ENCODE measurements around the gene RAPGEF6. TPM values are rescaled to one million over a fixed set of nuclear protein-coding genes. Genes with fewer than 3 reads are reported as not detected.

RAPGEF6 gene
- total and polyA plus RNA-seq, 3 experiments from 2014 or later, result 25.9 to 29.2 (median 27.9) TPM

- Mint-ChIP-seq H3K9me3 (peaks cover 0 to under 1% (median 0%) of the 10 kb centered on the region in 5 donors), H3K4me1 (peaks cover 9 to 13% (median 10%) of the 10 kb centered on the region in 3 donors), H3K36me3 (peaks cover 31 to 56% (median 36%) of the 10 kb centered on the region in 3 donors), H3K27ac (peak overlapping the region in 1 of 8 donors; percentile 32), H3K27me3 (no peaks in the 10 kb centered on the region), H3K4me3 (peak overlapping the region in 1 of 7 donors; percentile 31)
- no peaks in the 10 kb centered on the region for H3K4me1 ChIP-seq (ENCODE audit: insufficient read depth, low read length)
- no peaks in the 10 kb centered on the region for H3K36me3 ChIP-seq (ENCODE audit: insufficient read depth, low read length)
- POLR2A ChIA-PET, result interaction anchor here (0.7 kb wide), 2 partner anchors 8 to 98 kb away, joined by 3 to 4 read pairs; no protein-coding TSS in a partner anchor
- no peaks in the 10 kb centered on the region for H3K9me3 ChIP-seq (ENCODE audit: low read length)
- DNase-seq, result no peak
- no peak overlapping the region for H3K4me3 ChIP-seq (ENCODE audit: low read length)
- CTCF ChIA-PET, result no interaction called here
- no peaks in the 10 kb centered on the region for H3K27me3 ChIP-seq (ENCODE audit: insufficient read depth, low read length, poor library complexity, severe bottlenecking)
- no peak overlapping the region for H3K27ac ChIP-seq (ENCODE audit: low read depth, low read length)
Measured at GRCh38 chr5:131654776-131655175, 19.7 kb upstream of the RAPGEF6 start.

- Histone ChIP-seq H3K27me3 (ENCODE audit: insufficient read depth, low read length, poor library complexity, severe bottlenecking) (no peaks in the 10 kb centered on the region), H3K27ac (ENCODE audit: low read depth, low read length) (no peak overlapping the region), H3K9me3 (ENCODE audit: low read length) (no peaks in the 10 kb centered on the region), H3K4me1 (ENCODE audit: insufficient read depth, low read length) (no peaks in the 10 kb centered on the region), H3K4me3 (ENCODE audit: low read length) (no peak overlapping the region), H3K36me3 (ENCODE audit: insufficient read depth, low read length) (no peaks in the 10 kb centered on the region)
- peaks cover 9 to 13% (median 10%) of the 10 kb centered on the region in 3 donors for H3K4me1 Mint-ChIP-seq
- ChIA-PET POLR2A (no interaction called here), CTCF (no interaction called here)
- peak overlapping the region in 2 of 8 donors; percentile 24 to 32 for H3K27ac Mint-ChIP-seq
- H3K9me3 Mint-ChIP-seq, result no peaks in the 10 kb centered on the region
- no peak for DNase-seq
- peak overlapping the region in 1 of 7 donors; percentile 31 for H3K4me3 Mint-ChIP-seq
- no peaks in the 10 kb centered on the region for H3K27me3 Mint-ChIP-seq
- peaks cover 26 to 55% (median 32%) of the 10 kb centered on the region in 3 donors for H3K36me3 Mint-ChIP-seq
Measured at GRCh38 chr5:131654309-131654708, 19.3 kb upstream of the RAPGEF6 start.

- no peaks in the 10 kb centered on the region for H3K36me3 ChIP-seq (ENCODE audit: insufficient read depth, low read length)
Measured at GRCh38 chr5:131649161-131649560, 14.1 kb upstream of the RAPGEF6 start.

GRCh38 chr5:131647048-131647769 is 12.2 kb upstream of the RAPGEF6 start:
- Mint-ChIP-seq H3K27me3 (no peaks in the 10 kb centered on the region), H3K4me1 (no peaks in the 10 kb centered on the region), H3K4me3 (no peak overlapping the region), H3K9me3 (no peaks in the 10 kb centered on the region), H3K27ac (no peak overlapping the region), H3K36me3 (peaks cover 22 to 59% (median 23%) of the 10 kb centered on the region in 3 donors)
- Histone ChIP-seq H3K4me3 (ENCODE audit: low read length) (no peak overlapping the region), H3K36me3 (ENCODE audit: insufficient read depth, low read length) (no peaks in the 10 kb centered on the region), H3K27me3 (ENCODE audit: insufficient read depth, low read length, poor library complexity, severe bottlenecking) (no peaks in the 10 kb centered on the region), H3K4me1 (ENCODE audit: insufficient read depth, low read length) (no peaks in the 10 kb centered on the region), H3K9me3 (ENCODE audit: low read length) (no peaks in the 10 kb centered on the region), H3K27ac (ENCODE audit: low read depth, low read length) (no peak overlapping the region)
- DNase-seq, result no peak
- CTCF ChIA-PET, result interaction anchor here (1.1 to 1.3 kb wide), 3 partner anchors 9 to 58 kb away, joined by 3 to 4 read pairs (median 3); no protein-coding TSS in a partner anchor
- POLR2A ChIA-PET, result interaction anchor here (0.6 kb wide), 1 partner anchor 8 kb away, joined by 3 read pairs; no protein-coding TSS in a partner anchor

More at GRCh38 chr5:131649161-131649560, 14.1 kb upstream of the RAPGEF6 start:
- no peak for DNase-seq
- no peak overlapping the region for H3K27ac ChIP-seq (ENCODE audit: low read depth, low read length)
- ChIA-PET POLR2A (no interaction called here), CTCF (no interaction called here)
- no peak overlapping the region for H3K4me3 ChIP-seq (ENCODE audit: low read length)
- Mint-ChIP-seq H3K9me3 (no peaks in the 10 kb centered on the region), H3K27ac (no peak overlapping the region), H3K4me1 (no peaks in the 10 kb centered on the region), H3K27me3 (no peaks in the 10 kb centered on the region), H3K36me3 (peaks cover 23 to 59% (median 28%) of the 10 kb centered on the region in 3 donors), H3K4me3 (no peak overlapping the region)
- no peaks in the 10 kb centered on the region for H3K9me3 ChIP-seq (ENCODE audit: low read length)
- no peaks in the 10 kb centered on the region for H3K4me1 ChIP-seq (ENCODE audit: insufficient read depth, low read length)
- no peaks in the 10 kb centered on the region for H3K27me3 ChIP-seq (ENCODE audit: insufficient read depth, low read length, poor library complexity, severe bottlenecking)

- Histone ChIP-seq H3K4me3 (ENCODE audit: low read length) (no peak overlapping the region), H3K27ac (ENCODE audit: low read depth, low read length) (no peak overlapping the region), H3K36me3 (ENCODE audit: insufficient read depth, low read length) (no peaks in the 10 kb centered on the region), H3K4me1 (ENCODE audit: insufficient read depth, low read length) (peaks cover 14% of the 10 kb centered on the region), H3K9me3 (ENCODE audit: low read length) (no peaks in the 10 kb centered on the region), H3K27me3 (ENCODE audit: insufficient read depth, low read length, poor library complexity, severe bottlenecking) (no peaks in the 10 kb centered on the region)
- H3K27me3 Mint-ChIP-seq, result no peaks in the 10 kb centered on the region
- peaks cover 6 to 8% (median 8%) of the 10 kb centered on the region in 3 donors for H3K4me1 Mint-ChIP-seq
- POLR2A ChIA-PET, result no interaction called here
- H3K4me3 Mint-ChIP-seq, result no peak overlapping the region
- no peaks in the 10 kb centered on the region for H3K9me3 Mint-ChIP-seq
- peaks cover 6 to 37% (median 9%) of the 10 kb centered on the region in 3 donors for H3K36me3 Mint-ChIP-seq
- no peak overlapping the region for H3K27ac Mint-ChIP-seq
- CTCF ChIA-PET, result interaction anchor here (0.9 to 1.2 kb wide), 3 partner anchors 11 to 191 kb away, joined by 3 read pairs; no protein-coding TSS in a partner anchor
- DNase-seq, result no peak
Measured at GRCh38 chr5:131644822-131645221, 9.8 kb upstream of the RAPGEF6 start.

- ChIA-PET CTCF (interaction anchor here (1.2 kb wide), 2 partner anchors 12 to 191 kb away, joined by 3 read pairs; no protein-coding TSS in a partner anchor), POLR2A (no interaction called here)
Measured at GRCh38 chr5:131644370-131644769, 9.3 kb upstream of the RAPGEF6 start.

GRCh38 chr5:131641494-131641893 is 6.5 kb upstream of the RAPGEF6 start:
- H3K4me3 ChIP-seq (ENCODE audit: low read length), result no peak overlapping the region
- H3K36me3 Mint-ChIP-seq, result peaks cover 6 to 20% (median 7%) of the 10 kb centered on the region in 3 donors
- no peaks in the 10 kb centered on the region for H3K9me3 ChIP-seq (ENCODE audit: low read length)
- CTCF ChIA-PET, result no interaction called here
- H3K27ac ChIP-seq (ENCODE audit: low read depth, low read length), result no peak overlapping the region
- POLR2A ChIA-PET, result no interaction called here
- H3K27ac Mint-ChIP-seq, result no peak overlapping the region
- no peaks in the 10 kb centered on the region for H3K27me3 Mint-ChIP-seq
- peaks cover 22% of the 10 kb centered on the region for H3K4me1 ChIP-seq (ENCODE audit: insufficient read depth, low read length)
- no peaks in the 10 kb centered on the region for H3K27me3 ChIP-seq (ENCODE audit: insufficient read depth, low read length, poor library complexity, severe bottlenecking)
- no peak overlapping the region for H3K4me3 Mint-ChIP-seq
- H3K4me1 Mint-ChIP-seq, result peaks cover 8 to 12% (median 11%) of the 10 kb centered on the region in 3 donors
- H3K9me3 Mint-ChIP-seq, result no peaks in the 10 kb centered on the region
- no peaks in the 10 kb centered on the region for H3K36me3 ChIP-seq (ENCODE audit: insufficient read depth, low read length)
- no peak for DNase-seq

More at GRCh38 chr5:131644370-131644769, 9.3 kb upstream of the RAPGEF6 start:
- H3K4me3 ChIP-seq (ENCODE audit: low read length), result no peak overlapping the region
- no peak for DNase-seq
- no peak overlapping the region for H3K27ac ChIP-seq (ENCODE audit: low read depth, low read length)
- H3K27me3 Mint-ChIP-seq, result no peaks in the 10 kb centered on the region
- H3K36me3 ChIP-seq (ENCODE audit: insufficient read depth, low read length), result no peaks in the 10 kb centered on the region
- H3K4me1 ChIP-seq (ENCODE audit: insufficient read depth, low read length), result peaks cover 18% of the 10 kb centered on the region
- no peak overlapping the region for H3K27ac Mint-ChIP-seq
- H3K9me3 Mint-ChIP-seq, result no peaks in the 10 kb centered on the region
- no peaks in the 10 kb centered on the region for H3K27me3 ChIP-seq (ENCODE audit: insufficient read depth, low read length, poor library complexity, severe bottlenecking)
- peaks cover 6 to 11% (median 8%) of the 10 kb centered on the region in 3 donors for H3K4me1 Mint-ChIP-seq
- no peaks in the 10 kb centered on the region for H3K9me3 ChIP-seq (ENCODE audit: low read length)
- H3K36me3 Mint-ChIP-seq, result peaks cover 6 to 34% (median 9%) of the 10 kb centered on the region in 3 donors
- H3K4me3 Mint-ChIP-seq, result no peak overlapping the region

Data from CD8-positive, alpha-beta memory T cell (primary cell).